Measurements from ENCODE around the gene CAST.

CAST gene

DNA sequence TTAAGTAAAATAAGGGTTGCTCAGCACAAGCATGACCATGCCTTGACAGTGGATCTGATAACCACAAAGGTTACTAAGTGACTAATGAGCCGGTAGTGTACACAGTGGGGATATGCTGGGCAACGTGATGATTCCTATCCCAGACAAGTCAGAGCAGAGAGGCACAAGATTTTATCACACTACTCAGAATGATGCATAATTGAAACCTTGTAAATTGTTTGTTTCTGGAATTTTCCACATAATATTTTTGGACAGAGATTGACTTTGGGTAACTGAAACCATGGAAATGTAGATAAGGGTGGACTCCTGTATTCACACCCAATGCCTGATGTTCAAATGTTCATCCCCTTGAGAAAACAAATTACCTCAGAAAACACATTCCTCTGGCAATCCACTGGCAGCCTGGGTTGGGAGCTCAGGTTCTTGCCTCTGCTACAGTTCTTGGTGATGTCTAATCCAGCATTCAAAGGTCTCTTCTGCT is 161.8 kb downstream of the CAST start (continued):
- TF ChIP-seq, protein P1, sequence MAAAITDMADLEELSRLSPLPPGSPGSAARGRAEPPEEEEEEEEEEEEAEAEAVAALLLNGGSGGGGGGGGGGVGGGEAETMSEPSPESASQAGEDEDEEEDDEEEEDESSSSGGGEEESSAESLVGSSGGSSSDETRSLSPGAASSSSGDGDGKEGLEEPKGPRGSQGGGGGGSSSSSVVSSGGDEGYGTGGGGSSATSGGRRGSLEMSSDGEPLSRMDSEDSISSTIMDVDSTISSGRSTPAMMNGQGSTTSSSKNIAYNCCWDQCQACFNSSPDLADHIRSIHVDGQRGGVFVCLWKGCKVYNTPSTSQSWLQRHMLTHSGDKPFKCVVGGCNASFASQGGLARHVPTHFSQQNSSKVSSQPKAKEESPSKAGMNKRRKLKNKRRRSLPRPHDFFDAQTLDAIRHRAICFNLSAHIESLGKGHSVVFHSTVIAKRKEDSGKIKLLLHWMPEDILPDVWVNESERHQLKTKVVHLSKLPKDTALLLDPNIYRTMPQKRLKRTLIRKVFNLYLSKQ (tag by site-specific recombination; IDR thresholded peaks at IDR 0.05; ENCODE audit: borderline replicate concordance), result no peak
- TF ChIP-seq ZNF146 (tag by site-specific recombination; IDR thresholded peaks at IDR 0.05), result no peak
- no peak for TF ChIP-seq ZFP69B (tag by site-specific recombination; IDR thresholded peaks at IDR 0.05)
- no peak for TF ChIP-seq ZNF561 (tag by site-specific recombination; IDR thresholded peaks at IDR 0.05; ENCODE audit: borderline replicate concordance)
- TF ChIP-seq, protein P2, sequence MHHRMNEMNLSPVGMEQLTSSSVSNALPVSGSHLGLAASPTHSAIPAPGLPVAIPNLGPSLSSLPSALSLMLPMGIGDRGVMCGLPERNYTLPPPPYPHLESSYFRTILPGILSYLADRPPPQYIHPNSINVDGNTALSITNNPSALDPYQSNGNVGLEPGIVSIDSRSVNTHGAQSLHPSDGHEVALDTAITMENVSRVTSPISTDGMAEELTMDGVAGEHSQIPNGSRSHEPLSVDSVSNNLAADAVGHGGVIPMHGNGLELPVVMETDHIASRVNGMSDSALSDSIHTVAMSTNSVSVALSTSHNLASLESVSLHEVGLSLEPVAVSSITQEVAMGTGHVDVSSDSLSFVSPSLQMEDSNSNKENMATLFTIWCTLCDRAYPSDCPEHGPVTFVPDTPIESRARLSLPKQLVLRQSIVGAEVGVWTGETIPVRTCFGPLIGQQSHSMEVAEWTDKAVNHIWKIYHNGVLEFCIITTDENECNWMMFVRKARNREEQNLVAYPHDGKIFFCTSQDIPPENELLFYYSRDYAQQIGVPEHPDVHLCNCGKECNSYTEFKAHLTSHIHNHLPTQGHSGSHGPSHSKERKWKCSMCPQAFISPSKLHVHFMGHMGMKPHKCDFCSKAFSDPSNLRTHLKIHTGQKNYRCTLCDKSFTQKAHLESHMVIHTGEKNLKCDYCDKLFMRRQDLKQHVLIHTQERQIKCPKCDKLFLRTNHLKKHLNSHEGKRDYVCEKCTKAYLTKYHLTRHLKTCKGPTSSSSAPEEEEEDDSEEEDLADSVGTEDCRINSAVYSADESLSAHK (tag by site-specific recombination; IDR thresholded peaks at IDR 0.05), result peak; percentile 77
- TF ChIP-seq, protein P3, sequence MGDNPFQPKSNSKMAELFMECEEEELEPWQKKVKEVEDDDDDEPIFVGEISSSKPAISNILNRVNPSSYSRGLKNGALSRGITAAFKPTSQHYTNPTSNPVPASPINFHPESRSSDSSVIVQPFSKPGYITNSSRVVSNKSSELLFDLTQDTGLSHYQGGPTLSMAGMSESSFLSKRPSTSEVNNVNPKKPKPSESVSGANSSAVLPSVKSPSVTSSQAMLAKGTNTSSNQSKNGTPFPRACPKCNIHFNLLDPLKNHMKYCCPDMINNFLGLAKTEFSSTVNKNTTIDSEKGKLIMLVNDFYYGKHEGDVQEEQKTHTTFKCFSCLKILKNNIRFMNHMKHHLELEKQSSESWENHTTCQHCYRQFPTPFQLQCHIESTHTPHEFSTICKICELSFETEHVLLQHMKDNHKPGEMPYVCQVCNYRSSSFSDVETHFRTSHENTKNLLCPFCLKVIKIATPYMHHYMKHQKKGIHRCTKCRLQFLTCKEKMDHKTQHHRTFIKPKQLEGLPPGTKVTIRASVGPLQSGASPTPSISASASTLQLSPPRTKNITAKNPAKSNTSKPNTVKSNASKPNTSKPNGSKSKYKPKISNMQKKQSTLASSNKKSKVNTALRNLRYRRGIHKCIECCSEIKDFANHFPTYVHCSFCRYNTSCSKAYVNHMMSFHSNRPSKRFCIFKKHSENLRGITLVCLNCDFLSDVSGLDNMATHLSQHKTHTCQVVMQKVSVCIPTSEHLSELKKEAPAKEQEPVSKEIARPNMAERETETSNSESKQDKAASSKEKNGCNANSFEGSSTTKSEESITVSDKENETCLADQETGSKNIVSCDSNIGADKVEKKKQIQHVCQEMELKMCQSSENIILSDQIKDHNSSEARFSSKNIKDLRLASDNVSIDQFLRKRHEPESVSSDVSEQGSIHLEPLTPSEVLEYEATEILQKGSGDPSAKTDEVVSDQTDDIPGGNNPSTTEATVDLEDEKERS (tag by site-specific recombination; IDR thresholded peaks at IDR 0.05), result no peak
- TF ChIP-seq ZFHX2 (tag by site-specific recombination; conservative IDR thresholded peaks at IDR 0.05), result no peak
- no peak for TF ChIP-seq MYNN (tag by site-specific recombination; IDR thresholded peaks at IDR 0.05; ENCODE audit: borderline replicate concordance)
- TF ChIP-seq ZBTB7A (tag by site-specific recombination; IDR thresholded peaks at IDR 0.05; ENCODE audit: low read depth), result no peak
- TF ChIP-seq, protein P4, sequence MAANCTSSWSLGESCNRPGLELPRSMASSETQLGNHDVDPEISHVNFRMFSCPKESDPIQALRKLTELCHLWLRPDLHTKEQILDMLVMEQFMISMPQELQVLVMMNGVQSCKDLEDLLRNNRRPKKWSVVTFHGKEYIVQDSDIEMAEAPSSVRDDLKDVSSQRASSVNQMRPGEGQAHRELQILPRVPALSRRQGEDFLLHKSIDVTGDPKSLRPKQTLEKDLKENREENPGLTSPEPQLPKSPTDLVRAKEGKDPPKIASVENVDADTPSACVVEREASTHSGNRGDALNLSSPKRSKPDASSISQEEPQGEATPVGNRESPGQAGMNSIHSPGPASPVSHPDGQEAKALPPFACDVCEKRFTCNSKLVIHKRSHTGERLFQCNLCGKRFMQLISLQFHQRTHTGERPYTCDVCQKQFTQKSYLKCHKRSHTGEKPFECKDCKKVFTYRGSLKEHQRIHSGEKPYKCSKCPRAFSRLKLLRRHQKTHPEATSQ (tag by site-specific recombination; IDR thresholded peaks at IDR 0.05), result no peak
- no peak for TF ChIP-seq ZNF530 (tag by site-specific recombination; IDR thresholded peaks at IDR 0.05; ENCODE audit: low read depth)
- TF ChIP-seq, protein P5, sequence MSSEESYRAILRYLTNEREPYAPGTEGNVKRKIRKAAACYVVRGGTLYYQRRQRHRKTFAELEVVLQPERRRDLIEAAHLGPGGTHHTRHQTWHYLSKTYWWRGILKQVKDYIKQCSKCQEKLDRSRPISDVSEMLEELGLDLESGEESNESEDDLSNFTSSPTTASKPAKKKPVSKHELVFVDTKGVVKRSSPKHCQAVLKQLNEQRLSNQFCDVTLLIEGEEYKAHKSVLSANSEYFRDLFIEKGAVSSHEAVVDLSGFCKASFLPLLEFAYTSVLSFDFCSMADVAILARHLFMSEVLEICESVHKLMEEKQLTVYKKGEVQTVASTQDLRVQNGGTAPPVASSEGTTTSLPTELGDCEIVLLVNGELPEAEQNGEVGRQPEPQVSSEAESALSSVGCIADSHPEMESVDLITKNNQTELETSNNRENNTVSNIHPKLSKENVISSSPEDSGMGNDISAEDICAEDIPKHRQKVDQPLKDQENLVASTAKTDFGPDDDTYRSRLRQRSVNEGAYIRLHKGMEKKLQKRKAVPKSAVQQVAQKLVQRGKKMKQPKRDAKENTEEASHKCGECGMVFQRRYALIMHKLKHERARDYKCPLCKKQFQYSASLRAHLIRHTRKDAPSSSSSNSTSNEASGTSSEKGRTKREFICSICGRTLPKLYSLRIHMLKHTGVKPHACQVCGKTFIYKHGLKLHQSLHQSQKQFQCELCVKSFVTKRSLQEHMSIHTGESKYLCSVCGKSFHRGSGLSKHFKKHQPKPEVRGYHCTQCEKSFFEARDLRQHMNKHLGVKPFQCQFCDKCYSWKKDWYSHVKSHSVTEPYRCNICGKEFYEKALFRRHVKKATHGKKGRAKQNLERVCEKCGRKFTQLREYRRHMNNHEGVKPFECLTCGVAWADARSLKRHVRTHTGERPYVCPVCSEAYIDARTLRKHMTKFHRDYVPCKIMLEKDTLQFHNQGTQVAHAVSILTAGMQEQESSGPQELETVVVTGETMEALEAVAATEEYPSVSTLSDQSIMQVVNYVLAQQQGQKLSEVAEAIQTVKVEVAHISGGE (tag by site-specific recombination; conservative IDR thresholded peaks at IDR 0.05; ENCODE audit: low read depth), result no peak
- TF ChIP-seq, protein P6, sequence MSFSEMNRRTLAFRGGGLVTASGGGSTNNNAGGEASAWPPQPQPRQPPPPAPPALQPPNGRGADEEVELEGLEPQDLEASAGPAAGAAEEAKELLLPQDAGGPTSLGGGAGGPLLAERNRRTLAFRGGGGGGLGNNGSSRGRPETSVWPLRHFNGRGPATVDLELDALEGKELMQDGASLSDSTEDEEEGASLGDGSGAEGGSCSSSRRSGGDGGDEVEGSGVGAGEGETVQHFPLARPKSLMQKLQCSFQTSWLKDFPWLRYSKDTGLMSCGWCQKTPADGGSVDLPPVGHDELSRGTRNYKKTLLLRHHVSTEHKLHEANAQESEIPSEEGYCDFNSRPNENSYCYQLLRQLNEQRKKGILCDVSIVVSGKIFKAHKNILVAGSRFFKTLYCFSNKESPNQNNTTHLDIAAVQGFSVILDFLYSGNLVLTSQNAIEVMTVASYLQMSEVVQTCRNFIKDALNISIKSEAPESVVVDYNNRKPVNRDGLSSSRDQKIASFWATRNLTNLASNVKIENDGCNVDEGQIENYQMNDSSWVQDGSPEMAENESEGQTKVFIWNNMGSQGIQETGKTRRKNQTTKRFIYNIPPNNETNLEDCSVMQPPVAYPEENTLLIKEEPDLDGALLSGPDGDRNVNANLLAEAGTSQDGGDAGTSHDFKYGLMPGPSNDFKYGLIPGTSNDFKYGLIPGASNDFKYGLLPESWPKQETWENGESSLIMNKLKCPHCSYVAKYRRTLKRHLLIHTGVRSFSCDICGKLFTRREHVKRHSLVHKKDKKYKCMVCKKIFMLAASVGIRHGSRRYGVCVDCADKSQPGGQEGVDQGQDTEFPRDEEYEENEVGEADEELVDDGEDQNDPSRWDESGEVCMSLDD (tag by site-specific recombination; IDR thresholded peaks at IDR 0.05), result no peak
- peak; percentile 63; the same call in 1 of the 2 replicates for TF ChIP-seq ZBTB20 (tag by site-specific recombination; IDR thresholded peaks at IDR 0.05)
- no peak for TF ChIP-seq ZNF292 (tag by site-specific recombination; IDR thresholded peaks at IDR 0.05; ENCODE audit: borderline replicate concordance, low read depth)
- TF ChIP-seq IKZF3 (tag by site-specific recombination; IDR thresholded peaks at IDR 0.05), result peak; percentile 51; the same call in 1 of the 2 replicates
- TF ChIP-seq KLF16 (tag by site-specific recombination; IDR thresholded peaks at IDR 0.05), result no peak
- TF ChIP-seq, protein P7, sequence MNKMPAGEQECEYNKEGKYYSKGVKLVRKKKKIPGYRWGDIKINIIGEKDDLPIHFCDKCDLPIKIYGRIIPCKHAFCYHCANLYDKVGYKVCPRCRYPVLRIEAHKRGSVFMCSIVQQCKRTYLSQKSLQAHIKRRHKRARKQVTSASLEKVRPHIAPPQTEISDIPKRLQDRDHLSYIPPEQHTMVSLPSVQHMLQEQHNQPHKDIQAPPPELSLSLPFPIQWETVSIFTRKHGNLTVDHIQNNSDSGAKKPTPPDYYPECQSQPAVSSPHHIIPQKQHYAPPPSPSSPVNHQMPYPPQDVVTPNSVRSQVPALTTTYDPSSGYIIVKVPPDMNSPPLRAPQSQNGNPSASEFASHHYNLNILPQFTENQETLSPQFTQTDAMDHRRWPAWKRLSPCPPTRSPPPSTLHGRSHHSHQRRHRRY (tag by site-specific recombination; IDR thresholded peaks at IDR 0.05), result no peak
- TF ChIP-seq ZNF830 (tag by site-specific recombination; IDR thresholded peaks at IDR 0.05; ENCODE audit: low read depth), result no peak
- no peak for TF ChIP-seq ZNF157 (tag by site-specific recombination; IDR thresholded peaks at IDR 0.05)
- TF ChIP-seq, protein P8, sequence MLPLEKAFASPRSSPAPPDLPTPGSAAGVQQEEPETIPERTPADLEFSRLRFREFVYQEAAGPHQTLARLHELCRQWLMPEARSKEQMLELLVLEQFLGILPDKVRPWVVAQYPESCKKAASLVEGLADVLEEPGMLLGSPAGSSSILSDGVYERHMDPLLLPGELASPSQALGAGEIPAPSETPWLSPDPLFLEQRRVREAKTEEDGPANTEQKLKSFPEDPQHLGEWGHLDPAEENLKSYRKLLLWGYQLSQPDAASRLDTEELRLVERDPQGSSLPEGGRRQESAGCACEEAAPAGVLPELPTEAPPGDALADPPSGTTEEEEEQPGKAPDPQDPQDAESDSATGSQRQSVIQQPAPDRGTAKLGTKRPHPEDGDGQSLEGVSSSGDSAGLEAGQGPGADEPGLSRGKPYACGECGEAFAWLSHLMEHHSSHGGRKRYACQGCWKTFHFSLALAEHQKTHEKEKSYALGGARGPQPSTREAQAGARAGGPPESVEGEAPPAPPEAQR (tag by site-specific recombination; IDR thresholded peaks at IDR 0.05), result no peak

Measured in HEK293 (cell line).